Fibroblast of skin of left quadriceps (primary cell): ENCODE measurements around the gene PARP8.
"Not testable (repeated sequence)": the region's sequence is repeated elsewhere in the genome, so short reads cannot be mapped to it uniquely, and the experiment has no call there.

ENCODE experiments used
- DNase-seq, 2 experiments: peaks; one replicate each; pipeline ENCODE4 v3.0.0-alpha.2; 2013; ENCODE audit warnings: low read depth in 2 of 2

PARP8 gene

GRCh38 chr5:50679554-50679953 is 13.1 kb downstream of the PARP8 start:
- not testable (repeated sequence) for DNase-seq

GRCh38 chr5:50684721-50685120 is 18.3 kb downstream of the PARP8 start:
- DNase-seq = no peak

GRCh38 chr5:50687548-50687947 is 21.1 kb downstream of the PARP8 start:
- DNase-seq = no peak

- DNase-seq = no peak
Observed at GRCh38 chr5:50691399-50692016, 25.1 kb downstream of the PARP8 start.

- DNase-seq = no peak
Observed at GRCh38 chr5:50694027-50694590, 27.7 kb downstream of the PARP8 start.

- DNase-seq = not testable (repeated sequence)
Observed at GRCh38 chr5:50694626-50695025, 28.2 kb downstream of the PARP8 start.

GRCh38 chr5:50697739-50698138 is 31.3 kb downstream of the PARP8 start:
- DNase-seq = no peak

GRCh38 chr5:50699737-50700136 is 33.3 kb downstream of the PARP8 start:
- DNase-seq = no peak

- no peak for DNase-seq
Observed at GRCh38 chr5:50700706-50701105, 34.3 kb downstream of the PARP8 start.

- no peak for DNase-seq
Observed at GRCh38 chr5:50702615-50703366, 36.4 kb downstream of the PARP8 start.

GRCh38 chr5:50703367-50703666 is 36.9 kb downstream of the PARP8 start:
- no peak for DNase-seq

GRCh38 chr5:50704730-50705129 is 38.3 kb downstream of the PARP8 start:
- DNase-seq = no peak

- DNase-seq = peak; percentile 6 to 7
Observed at GRCh38 chr5:50709471-50709870, 43.0 kb downstream of the PARP8 start.

- no peak for DNase-seq
Observed at GRCh38 chr5:50710838-50711237, 44.4 kb downstream of the PARP8 start.

GRCh38 chr5:50711280-50711679 is 44.8 kb downstream of the PARP8 start:
- DNase-seq = no peak

- DNase-seq = no peak
Observed at GRCh38 chr5:50712479-50712878, 46.0 kb downstream of the PARP8 start.

GRCh38 chr5:50715001-50715400 is 48.6 kb downstream of the PARP8 start:
- no peak for DNase-seq

GRCh38 chr5:50716134-50716533 is 49.7 kb downstream of the PARP8 start:
- no peak for DNase-seq

- no peak for DNase-seq
Observed at GRCh38 chr5:50717651-50718050, 51.2 kb downstream of the PARP8 start.

GRCh38 chr5:50720061-50720710 is 53.7 kb downstream of the PARP8 start:
- DNase-seq = no peak

- no peak for DNase-seq
Observed at GRCh38 chr5:50722223-50722622, 55.8 kb downstream of the PARP8 start.

- no peak for DNase-seq
Observed at GRCh38 chr5:50724262-50724661, 57.8 kb downstream of the PARP8 start.
